DMS 273 treated with DMSO at 0.1 percent for 48 hours (cell line): Measurements from ENCODE around the gene STYX.

Source experiments
- DNase-seq: peaks from one replicate; lab custom pipeline; 2025; lab: John Stamatoyannopoulos, UW

The STYX gene, protein sequence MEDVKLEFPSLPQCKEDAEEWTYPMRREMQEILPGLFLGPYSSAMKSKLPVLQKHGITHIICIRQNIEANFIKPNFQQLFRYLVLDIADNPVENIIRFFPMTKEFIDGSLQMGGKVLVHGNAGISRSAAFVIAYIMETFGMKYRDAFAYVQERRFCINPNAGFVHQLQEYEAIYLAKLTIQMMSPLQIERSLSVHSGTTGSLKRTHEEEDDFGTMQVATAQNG

DNA sequence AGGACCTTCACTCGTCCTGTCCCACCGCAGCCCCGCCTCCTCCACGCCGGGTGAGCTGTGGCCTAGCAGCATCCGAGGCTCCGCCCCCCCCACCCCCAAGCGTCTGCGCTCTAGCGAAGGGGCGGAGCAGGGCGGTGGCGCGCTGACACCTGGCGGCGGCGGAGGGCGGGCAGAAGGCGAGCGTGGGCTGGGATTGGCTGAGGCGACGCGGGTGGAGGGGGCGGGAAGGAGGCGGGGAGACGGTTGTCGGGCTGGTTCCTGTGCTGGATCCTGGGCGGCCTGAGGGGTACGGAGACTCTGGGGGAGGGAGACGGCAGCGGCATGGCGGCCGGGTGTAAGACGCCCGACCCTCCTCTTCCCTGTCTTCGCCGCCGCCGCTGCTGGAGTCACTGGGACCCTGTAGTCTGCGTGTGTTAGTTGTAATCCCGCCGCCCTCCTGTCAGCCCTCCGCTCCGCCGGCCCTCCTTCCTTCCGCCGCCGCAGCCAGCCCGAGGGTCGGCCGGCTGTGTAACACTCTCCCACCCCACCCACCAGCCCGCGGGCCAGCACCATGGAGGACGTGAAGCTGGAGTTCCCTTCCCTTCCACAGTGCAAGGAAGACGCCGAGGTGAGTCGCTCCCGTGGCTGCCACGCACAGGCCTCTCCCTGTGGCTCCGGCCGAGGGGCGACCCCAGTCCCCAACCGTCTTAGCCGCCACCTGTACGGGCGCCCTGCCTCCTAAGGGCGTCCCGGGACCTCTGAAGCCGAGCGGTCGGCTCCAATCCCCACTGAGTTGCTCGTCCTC is at the start of gene STYX:
Gene STYX (plus strand): TSS at position 242 of the 784 bp plus-strand sequence. CDS start 309 bp downstream, at position 551.
- peak; percentile 95 for DNase-seq

DNA sequence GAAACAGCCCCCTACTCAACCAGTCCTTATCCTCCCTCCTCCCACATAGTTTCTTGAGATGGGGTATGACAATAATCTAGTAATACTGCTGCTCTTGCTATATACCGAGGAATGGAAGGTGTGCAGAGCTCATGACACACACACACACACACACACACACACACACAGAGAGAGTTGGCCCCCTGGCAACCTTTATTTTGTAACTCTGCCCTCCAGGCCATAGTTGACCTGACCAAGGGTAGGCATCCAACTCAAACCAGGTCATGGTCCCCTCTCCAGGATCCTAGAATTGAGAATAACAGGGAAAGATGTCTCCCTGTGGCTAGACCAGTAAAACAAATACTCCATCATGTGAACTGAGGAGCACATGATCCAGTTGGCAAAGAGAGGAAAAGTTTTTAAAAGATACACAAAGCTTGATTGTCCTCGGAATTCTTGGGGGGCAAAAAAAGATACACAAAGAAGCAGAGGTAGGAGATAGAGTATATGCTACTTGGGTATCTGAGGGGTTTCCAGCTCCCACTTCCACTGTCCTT is 45.9 kb upstream of the STYX start:
- DNase-seq = no peak

- no peak for DNase-seq
Observed at GRCh38 chr14:52686176-52686575, 43.8 kb upstream of the STYX start.

- no peak for DNase-seq
Observed at GRCh38 chr14:52690983-52691760, 38.8 kb upstream of the STYX start.

- no peak for DNase-seq
Observed at GRCh38 chr14:52692248-52692962, 37.6 kb upstream of the STYX start.

DNA sequence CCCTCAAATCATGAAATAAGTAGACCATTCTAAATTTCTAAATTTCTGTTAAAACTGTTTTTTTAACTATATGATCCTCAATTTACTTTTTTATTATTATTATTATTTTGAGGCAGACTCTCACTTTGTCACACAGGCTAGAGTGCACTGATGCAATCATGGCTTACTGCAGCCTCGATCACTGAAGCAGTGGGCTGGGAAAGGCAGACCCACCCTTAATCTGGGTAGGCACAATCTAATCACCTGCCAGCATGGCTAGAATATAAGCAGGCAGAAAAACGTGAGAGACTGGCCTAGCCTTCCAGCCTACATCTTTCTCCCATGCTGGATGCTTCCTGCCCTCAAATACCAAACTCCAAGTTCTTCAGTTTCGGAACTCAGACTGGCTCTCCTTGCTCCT is 36.9 kb upstream of the STYX start:
- no peak for DNase-seq

- DNase-seq = no peak
Observed at GRCh38 chr14:52693532-52693931, 36.4 kb upstream of the STYX start.

DNA sequence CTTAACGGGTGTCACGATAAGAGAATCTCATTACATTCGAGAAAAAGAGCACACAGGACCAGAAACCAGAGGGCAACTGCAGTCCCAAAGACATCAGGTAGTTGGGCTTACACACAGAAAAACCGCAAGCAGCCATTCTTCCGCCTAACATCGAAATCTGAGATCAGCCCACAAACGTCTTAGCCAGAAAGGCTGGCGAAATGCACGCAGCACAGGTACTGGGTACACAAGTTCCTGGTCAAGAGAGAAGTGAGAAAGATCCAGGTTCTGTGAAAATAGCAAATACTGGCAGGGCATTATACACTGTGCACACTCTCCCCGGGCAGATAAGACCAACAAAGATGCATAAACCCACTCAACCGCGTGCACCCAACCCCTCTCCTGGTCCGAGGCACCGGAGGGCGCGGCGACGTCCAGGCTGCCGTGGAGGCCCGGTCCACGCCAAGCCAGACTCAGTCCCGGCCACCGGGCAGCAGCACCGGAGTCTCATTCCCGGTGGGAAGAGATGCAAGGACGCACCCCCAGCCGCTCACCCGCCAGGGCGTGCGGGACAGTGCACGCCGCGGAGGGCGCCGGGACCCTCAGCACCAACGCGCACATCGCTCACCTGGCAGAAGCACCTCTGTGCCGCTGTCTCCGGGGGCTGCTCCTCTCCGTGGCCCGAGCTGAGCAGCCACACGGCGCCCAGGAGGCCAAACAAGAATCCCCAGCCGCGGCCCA is 35.0 kb upstream of the STYX start:
- peak; percentile 7 for DNase-seq

- DNase-seq = peak; percentile 49
Observed at GRCh38 chr14:52695481-52696091, 34.4 kb upstream of the STYX start, which contains the start of gene ERO1A. ERO1A (minus strand) TSS chr14:52695558; CDS start chr14:52695481, 77 bp downstream.

- DNase-seq = no peak
Observed at GRCh38 chr14:52700701-52701172, 29.2 kb upstream of the STYX start.

DNA sequence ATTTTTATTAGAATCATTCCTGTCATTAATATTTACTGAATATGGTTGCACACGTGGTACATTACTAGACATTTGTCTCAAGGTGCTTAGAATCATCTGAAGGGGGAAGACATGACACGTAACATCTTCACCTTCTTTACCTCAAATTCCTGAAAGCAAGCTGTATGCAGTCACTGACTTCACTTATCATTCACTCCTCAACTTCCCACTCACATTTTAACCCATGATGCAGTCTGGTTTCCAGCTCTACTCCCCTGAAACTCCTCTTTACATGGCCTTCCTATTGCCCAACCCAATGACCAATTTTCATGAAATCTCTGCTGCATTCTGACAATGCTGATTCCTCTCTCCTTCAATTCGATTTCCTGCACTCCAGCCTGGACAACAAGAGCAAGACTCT is 28.7 kb upstream of the STYX start:
- no peak for DNase-seq

GRCh38 chr14:52703225-52703624 is 26.7 kb upstream of the STYX start:
- DNase-seq = no peak

DNA sequence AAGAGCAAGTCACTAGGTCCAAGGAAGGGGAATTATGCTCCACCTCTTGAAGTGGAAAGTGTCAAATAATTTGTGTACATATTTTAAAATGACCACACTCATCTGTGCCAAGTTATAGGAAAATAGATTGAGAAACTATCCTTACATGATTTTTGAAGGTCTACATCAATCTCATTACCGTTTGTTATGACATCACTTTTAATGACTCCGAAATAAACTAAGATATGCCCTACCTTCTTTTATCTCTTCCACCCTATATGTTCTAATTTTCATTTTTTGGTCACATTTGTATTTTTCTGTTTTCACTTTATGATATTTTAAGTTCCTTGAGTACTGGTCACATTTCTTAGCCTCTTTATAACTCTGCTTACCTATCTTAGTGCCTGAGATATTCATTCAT is 26.3 kb upstream of the STYX start:
- DNase-seq = no peak

GRCh38 chr14:52706286-52706685 is 23.7 kb upstream of the STYX start:
- no peak for DNase-seq

- peak; percentile 81 for DNase-seq
Observed at GRCh38 chr14:52706724-52707706, 23.0 kb upstream of the STYX start, which contains the start of gene PSMC6. PSMC6 (plus strand) TSS chr14:52707200; CDS start chr14:52707220, 20 bp downstream.

DNA sequence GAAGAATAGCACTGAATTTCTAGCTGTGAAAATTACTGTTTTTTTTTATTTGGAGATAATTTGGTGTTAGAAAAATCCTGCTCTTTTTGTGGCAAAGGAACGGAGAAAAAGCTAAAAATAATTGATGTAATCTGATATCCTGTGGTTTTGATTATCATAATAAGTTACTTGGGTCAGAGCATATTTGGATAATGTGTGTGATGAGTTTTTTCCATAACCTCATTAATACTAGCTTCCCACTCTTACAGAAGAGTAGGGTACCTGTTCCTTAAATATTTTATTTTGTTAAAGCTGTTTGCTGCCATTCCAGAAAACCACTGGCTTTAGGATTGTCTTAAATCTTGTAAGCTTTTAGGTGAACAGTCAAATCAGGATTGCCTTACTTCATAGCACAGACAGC is 18.3 kb upstream of the STYX start:
- no peak for DNase-seq

DNA sequence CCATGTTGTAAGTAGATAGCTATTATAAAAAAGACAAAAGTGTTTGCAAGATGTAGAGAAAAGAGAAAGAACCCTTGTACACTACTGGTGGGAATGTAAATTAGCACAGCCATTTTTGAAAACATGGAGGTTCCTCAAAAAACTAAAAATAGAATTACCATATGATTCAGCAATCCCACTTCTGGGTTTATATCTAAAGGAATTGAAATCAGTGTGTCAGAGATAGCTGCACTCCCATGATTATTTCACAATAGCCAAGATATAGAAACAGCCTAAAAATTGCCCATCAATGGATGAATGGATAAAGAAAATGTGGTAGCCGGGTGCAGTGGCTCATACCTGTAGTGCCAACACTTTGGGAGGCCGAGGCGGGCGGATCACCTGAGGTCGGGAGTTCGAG is 13.8 kb upstream of the STYX start:
- no peak for DNase-seq

DNA sequence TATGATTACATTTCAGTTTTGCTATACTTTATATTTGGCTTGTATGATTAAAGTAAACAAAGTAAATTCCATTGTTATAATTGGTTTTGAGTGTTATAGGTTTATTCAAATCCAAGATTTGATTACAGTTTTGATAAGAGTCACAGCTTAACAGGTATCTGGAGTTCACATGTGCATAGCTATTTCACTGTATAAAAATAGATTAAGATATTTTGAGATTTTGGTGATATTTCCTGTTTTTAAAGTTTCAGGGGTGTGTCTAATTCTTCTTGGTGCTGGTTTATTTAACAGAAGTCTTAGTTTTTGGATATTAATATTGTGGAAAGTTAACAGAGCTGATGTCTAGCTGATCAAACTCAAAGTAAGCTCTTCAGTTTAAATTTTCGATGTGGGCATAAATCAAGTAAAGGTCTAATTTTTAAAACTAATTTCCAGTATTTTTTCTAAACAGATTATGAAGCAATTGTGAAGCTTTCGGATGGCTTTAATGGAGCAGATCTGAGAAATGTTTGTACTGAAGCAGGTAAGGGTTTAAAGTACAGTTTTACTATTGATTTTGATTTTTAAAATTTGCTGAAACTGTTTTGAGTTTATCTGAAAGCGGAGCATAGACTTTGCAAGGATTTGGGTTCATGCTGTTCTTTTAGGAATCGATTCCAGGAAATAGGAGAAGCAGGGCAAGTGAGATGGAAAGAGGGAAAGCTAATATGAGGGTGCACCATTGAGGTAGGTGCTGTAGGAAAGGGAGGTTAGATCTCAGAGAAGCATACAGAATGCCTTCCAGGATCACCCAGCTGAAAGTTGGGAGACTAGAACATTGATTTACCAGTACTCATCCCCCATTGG is 6.2 kb upstream of the STYX start:
- DNase-seq = no peak

GRCh38 chr14:52724360-52724644 is 5.7 kb upstream of the STYX start:
- no peak for DNase-seq
